Neuronal stem cell (in vitro differentiated cells): ENCODE data around the gene TPRG1L.

Source experiments
- DNase-seq: peaks from one replicate; pipeline ENCODE4 v3.0.0-alpha.2; 2013; ENCODE audit warnings: low spot score
- H2AFZ ChIP-seq: one replicate; pipeline ENCODE4 v1.6.1; 2013; ENCODE audit warnings: mild to moderate bottlenecking, low read length, inconsistent platforms
- H2AK5ac ChIP-seq: 2 replicates; pipeline ENCODE4 v1.6.1; 2013; ENCODE audit warnings: low read depth, mild to moderate bottlenecking, inconsistent platforms, low read length, moderate library complexity, mixed read lengths
- H2BK120ac ChIP-seq: 2 replicates; pipeline ENCODE4 v1.6.1; 2013; ENCODE audit warnings: low read depth, mild to moderate bottlenecking, inconsistent platforms, low read length, moderate library complexity, mixed read lengths
- H2BK12ac ChIP-seq: one replicate; pipeline ENCODE4 v1.6.1; 2013; ENCODE audit warnings: low read length, inconsistent platforms
- H2BK15ac ChIP-seq: 2 replicates; pipeline ENCODE4 v1.6.1; 2013; ENCODE audit warnings: mild to moderate bottlenecking, low read length, inconsistent platforms, mixed read lengths
- H2BK5ac ChIP-seq: one replicate; pipeline ENCODE4 v1.6.1; 2013; ENCODE audit warnings: inconsistent platforms, mild to moderate bottlenecking, low read length, moderate library complexity
- H3K14ac ChIP-seq: one replicate; pipeline ENCODE4 v1.6.1; 2013; ENCODE audit warnings: low read length, inconsistent platforms
- H3K18ac ChIP-seq: 2 replicates; pipeline ENCODE4 v1.6.1; 2013; ENCODE audit warnings: low read length, inconsistent platforms
- H3K23ac ChIP-seq: 2 replicates; pipeline ENCODE4 v1.6.1; 2013; ENCODE audit warnings: low read depth, mild to moderate bottlenecking, mixed read lengths, low read length, inconsistent platforms; ENCODE audit not compliant: poor library complexity
- H3K27ac ChIP-seq: replicated peaks from 3 replicates; pipeline ENCODE4 v1.5.1; 2013; ENCODE audit warnings: low read length, inconsistent platforms
- H3K27me3 ChIP-seq, 3 experiments: 2 replicates each; pipeline ENCODE4 v1.6.1; 2013; ENCODE audit warnings: low read length in 3 of 3, mild to moderate bottlenecking in 2 of 3, inconsistent platforms in 1 of 3, low read depth in 1 of 3, mixed read lengths in 1 of 3, moderate library complexity in 1 of 3; ENCODE audit not compliant: control insufficient read depth in 3 of 3, insufficient read depth in 3 of 3
- H3K36me3 ChIP-seq, 2 donors: replicated peaks in 1 of 2; 2 replicates each; pipeline ENCODE4 v1.6.1; 2013; ENCODE audit warnings: low read length in 2 of 2; ENCODE audit not compliant: control insufficient read depth in 2 of 2, insufficient read depth in 2 of 2
- H3K4ac ChIP-seq: 2 replicates; pipeline ENCODE4 v1.6.1; 2013; ENCODE audit warnings: inconsistent platforms, mild to moderate bottlenecking, low read length, moderate library complexity
- H3K4me1 ChIP-seq, 2 donors: 1 replicate in 1 of 2; 2 replicates in 1 of 2; pipeline ENCODE4 v1.6.1; 2013; ENCODE audit warnings: low read length in 2 of 2, low read depth in 1 of 2; ENCODE audit not compliant: control insufficient read depth in 2 of 2, insufficient read depth in 1 of 2
- H3K4me2 ChIP-seq: one replicate; pipeline ENCODE4 v1.6.1; 2013; ENCODE audit warnings: mild to moderate bottlenecking, low read length, inconsistent platforms; ENCODE audit not compliant: insufficient read depth, poor library complexity, severe bottlenecking
- H3K4me3 ChIP-seq, 2 donors: 2 replicates each; pipeline ENCODE4 v1.5.1; 2013; ENCODE audit warnings: low read length in 2 of 2, mild to moderate bottlenecking in 2 of 2, inconsistent platforms in 1 of 2, moderate library complexity in 1 of 2
- H3K79me1 ChIP-seq: one replicate; pipeline ENCODE4 v1.6.1; 2013; ENCODE audit warnings: low read depth, mild to moderate bottlenecking, inconsistent platforms, low read length, moderate library complexity
- H3K9ac ChIP-seq: one replicate; pipeline ENCODE4 v1.6.1; 2013; ENCODE audit warnings: mild to moderate bottlenecking, low read depth, low read length, inconsistent platforms; ENCODE audit not compliant: poor library complexity
- H3K9me3 ChIP-seq, 2 donors: replicated peaks in 1 of 2; 2 replicates each; pipeline versions ENCODE3 to v1.6.1; 2013; ENCODE audit warnings: low read length in 2 of 2, mild to moderate bottlenecking in 2 of 2, inconsistent platforms in 1 of 2, low read depth in 1 of 2, mixed read lengths in 1 of 2, moderate library complexity in 1 of 2; ENCODE audit not compliant: control insufficient read depth in 2 of 2, insufficient read depth in 1 of 2
- H4K8ac ChIP-seq: one replicate; pipeline ENCODE4 v1.6.1; 2013; ENCODE audit warnings: low read depth, mild to moderate bottlenecking, inconsistent platforms, low read length, moderate library complexity
- H4K91ac ChIP-seq: one replicate; pipeline ENCODE4 v1.6.1; 2013; ENCODE audit warnings: low read length, low read depth, mild to moderate bottlenecking, inconsistent platforms; ENCODE audit not compliant: poor library complexity
- WGBS, 2 donors: extraction: QIAGEN DNeasy Blood & Tissue Kit; methylation state at CpG; one replicate each; pipeline ENCODE4 v1.1.7; 2013; ENCODE audit warnings: missing lambda C conversion rate in 2 of 2, mixed read lengths in 1 of 2; ENCODE audit not compliant: insufficient read length in 2 of 2, insufficient replicate concordance in 1 of 2; ENCODE audit errors: extremely low coverage in 2 of 2; 5-methylcytosine and 5-hydroxymethylcytosine counted together

Gene TPRG1L

DNA sequence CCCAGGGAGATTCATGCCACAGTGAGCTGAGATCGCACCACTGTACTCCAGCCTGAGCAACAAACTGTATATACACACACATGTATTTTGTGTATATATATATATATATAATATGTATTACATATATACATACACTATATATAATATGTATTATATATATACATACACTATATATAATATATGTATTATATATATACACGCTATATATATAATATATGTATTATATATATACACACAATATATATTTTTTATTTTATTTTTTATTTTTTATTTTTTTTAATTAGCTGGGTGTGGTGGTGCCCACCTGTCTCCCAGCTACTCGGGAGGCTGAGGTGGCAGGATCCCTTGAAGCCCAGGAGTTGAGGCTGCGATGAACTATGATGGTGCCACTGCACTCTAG lies 36.8 kb downstream of the TPRG1L start:
- DNase-seq: no peak
- no peak overlapping the region for H3K14ac ChIP-seq
- H3K36me3 ChIP-seq: no peaks in the 10 kb centered on the region
- no peak overlapping the region for H2AFZ ChIP-seq
- no peak overlapping the region for H2BK5ac ChIP-seq
- H3K23ac ChIP-seq: no peak overlapping the region
- H3K4ac ChIP-seq: no peak overlapping the region
- H2BK120ac ChIP-seq: no peak overlapping the region
- no peak overlapping the region for H3K4me3 ChIP-seq
- no peak overlapping the region for H2AK5ac ChIP-seq
- H3K9ac ChIP-seq: no peak overlapping the region
- no peak overlapping the region for H4K91ac ChIP-seq
- no peak overlapping the region for H3K4me2 ChIP-seq
- no peak overlapping the region for H2BK12ac ChIP-seq
- H4K8ac ChIP-seq: no peak overlapping the region
- no peak overlapping the region for H3K18ac ChIP-seq
- no peaks in the 10 kb centered on the region for H3K9me3 ChIP-seq
- no peak overlapping the region for H3K27ac ChIP-seq
- H3K4me1 ChIP-seq: peaks cover 0 to 11% of the 10 kb centered on the region in 2 donors
- no peaks in the 10 kb centered on the region for H3K79me1 ChIP-seq
- no peak overlapping the region for H2BK15ac ChIP-seq
- no CpG with 5 or more reads among the region's 4 CpGs for WGBS, 2 donors
- peaks cover 0 to 56% (median 4%) of the 10 kb centered on the region in 3 experiments for H3K27me3 ChIP-seq

DNA sequence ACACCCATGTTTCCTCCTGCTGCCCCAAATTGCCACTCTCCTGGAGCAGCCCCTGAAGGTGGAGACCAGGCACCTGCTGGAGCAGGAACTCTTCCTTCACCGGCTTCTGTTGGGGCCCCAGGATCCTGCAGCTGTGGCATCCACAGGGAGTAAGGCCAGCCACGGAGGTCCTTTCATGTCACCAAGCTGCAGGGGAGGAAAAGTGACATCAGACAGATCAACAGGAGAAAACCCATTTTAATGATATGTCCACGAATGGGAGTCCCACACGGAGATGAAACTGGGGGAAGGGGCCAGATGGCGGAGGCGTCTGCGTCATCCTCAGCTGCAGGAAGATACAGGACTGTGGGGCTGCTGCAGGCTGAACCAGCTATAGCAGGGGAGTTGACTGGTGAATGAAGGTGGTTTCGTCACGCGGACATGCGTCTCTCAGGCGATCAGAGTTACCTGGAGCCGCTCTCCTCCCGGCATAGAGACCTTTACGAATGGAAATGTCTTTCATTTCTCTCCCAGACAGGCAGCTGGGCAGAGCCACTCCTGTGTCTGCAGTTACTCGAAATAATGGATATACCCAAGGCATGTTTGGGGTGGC lies 37.4 kb downstream of the TPRG1L start:
- no peak overlapping the region for H2BK120ac ChIP-seq
- H3K9me3 ChIP-seq: no peaks in the 10 kb centered on the region
- no peaks in the 10 kb centered on the region for H3K79me1 ChIP-seq
- no peak overlapping the region for H2AK5ac ChIP-seq
- H3K9ac ChIP-seq: no peak overlapping the region
- no peak overlapping the region for H3K18ac ChIP-seq
- H4K91ac ChIP-seq: no peak overlapping the region
- no peaks in the 10 kb centered on the region for H3K36me3 ChIP-seq
- no peak overlapping the region for H3K14ac ChIP-seq
- no peak overlapping the region for H3K4me3 ChIP-seq
- no peak overlapping the region for H2BK15ac ChIP-seq
- H3K4me1 ChIP-seq: peaks cover 0 to 15% of the 10 kb centered on the region in 2 donors
- WGBS, 2 donors: no CpG with 5 or more reads among the region's 16 CpGs
- no peak overlapping the region for H3K4me2 ChIP-seq
- no peak overlapping the region for H4K8ac ChIP-seq
- no peak overlapping the region for H3K23ac ChIP-seq
- no peak for DNase-seq
- H2BK12ac ChIP-seq: no peak overlapping the region
- H3K4ac ChIP-seq: no peak overlapping the region
- H2AFZ ChIP-seq: no peak overlapping the region
- peak overlapping the region; percentile 53 for H2BK5ac ChIP-seq
- H3K27ac ChIP-seq: no peak overlapping the region
- H3K27me3 ChIP-seq: peaks cover 0 to 50% (median 2%) of the 10 kb centered on the region in 3 experiments

DNA sequence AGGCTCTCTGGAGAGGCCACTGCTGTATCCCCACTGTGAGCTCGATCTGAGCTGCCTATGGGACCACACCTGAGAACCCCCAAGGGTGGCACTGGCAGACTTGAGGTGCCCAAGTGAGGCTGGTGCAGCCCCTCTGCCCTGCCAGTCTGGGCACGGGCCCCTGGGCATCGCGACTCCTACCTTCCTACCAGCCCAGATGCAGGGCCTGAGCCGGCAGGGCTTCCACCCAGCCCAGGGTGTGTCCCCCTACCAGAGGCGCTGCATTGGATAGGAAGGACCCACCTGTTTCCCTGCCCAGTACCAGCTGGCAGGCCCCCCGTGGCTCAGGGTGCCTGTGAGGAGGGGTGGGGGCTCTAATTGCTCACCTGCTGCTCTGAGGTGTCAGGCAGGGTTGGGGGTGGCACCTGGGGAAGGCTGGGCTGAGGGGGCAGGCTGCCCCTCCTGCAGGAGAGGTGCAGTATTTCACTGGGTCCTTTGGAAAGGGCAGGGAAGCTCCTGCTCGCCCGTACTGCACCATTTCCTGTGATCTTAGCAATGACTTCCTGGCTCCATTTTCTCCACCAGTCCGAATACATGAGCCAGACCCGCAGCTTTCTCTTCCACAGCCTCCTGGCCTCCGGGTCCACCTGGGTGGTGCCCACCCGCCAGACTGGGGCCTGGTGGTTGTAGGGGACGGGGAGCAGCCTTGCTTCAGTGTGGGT lies 39.3 kb downstream of the TPRG1L start:
- Histone ChIP-seq H3K79me1 (no peaks in the 10 kb centered on the region), H3K4me1 (peaks cover 0 to 18% of the 10 kb centered on the region in 2 donors), H3K4ac (no peak overlapping the region), H2AK5ac (peak overlapping the region; percentile 46), H3K23ac (peak overlapping the region; percentile 73), H2BK15ac (peak overlapping the region; percentile 96), H3K27me3 (peaks cover 0 to 42% (median 6%) of the 10 kb centered on the region in 3 experiments), H3K4me2 (no peak overlapping the region), H4K8ac (no peak overlapping the region), H3K27ac (no peak overlapping the region), H3K4me3 (no peak overlapping the region), H4K91ac (no peak overlapping the region), H2BK5ac (no peak overlapping the region), H2AFZ (peak overlapping the region; percentile 44), H3K9me3 (no peaks in the 10 kb centered on the region), H2BK12ac (peak overlapping the region; percentile 16), H3K14ac (no peak overlapping the region), H3K18ac (peak overlapping the region; percentile 8), H2BK120ac (no peak overlapping the region), H3K9ac (no peak overlapping the region), H3K36me3 (no peaks in the 10 kb centered on the region)
- WGBS, 2 donors: no CpG with 5 or more reads among the region's 14 CpGs
- DNase-seq: no peak

DNA sequence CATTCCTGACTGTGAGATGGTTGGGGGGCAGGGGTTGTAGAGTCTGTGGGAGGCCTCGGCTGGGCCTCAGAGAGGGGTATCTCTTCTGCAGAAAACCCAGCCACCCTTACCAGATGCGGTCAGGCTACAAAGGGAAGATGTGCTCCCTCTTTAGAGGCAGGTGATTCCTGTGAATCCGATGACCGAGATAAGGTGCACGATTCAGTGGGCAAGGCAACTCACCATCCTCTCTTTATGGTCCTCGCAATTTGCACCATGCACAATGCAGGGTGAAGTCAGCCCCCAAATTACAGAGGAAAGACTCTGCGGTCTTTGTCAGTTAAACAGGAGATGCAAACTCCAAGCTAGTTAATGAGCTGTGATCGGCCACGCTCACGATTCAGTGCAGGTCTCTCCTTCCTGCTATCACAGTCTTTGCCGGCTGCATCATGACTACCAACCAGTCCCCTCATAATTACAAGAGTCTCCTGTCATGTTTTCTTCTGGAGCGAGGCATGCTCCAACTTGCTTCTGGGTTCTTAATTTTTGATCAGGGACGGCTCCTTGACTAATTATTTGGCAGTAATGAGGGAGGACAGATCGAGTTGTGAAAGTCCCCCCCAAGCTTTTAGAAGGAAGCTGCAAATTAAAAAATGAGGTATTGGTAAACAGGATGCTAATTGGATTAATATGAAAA lies 40.0 kb downstream of the TPRG1L start:
- no peak overlapping the region for H4K91ac ChIP-seq
- no peak overlapping the region for H3K4ac ChIP-seq
- H2BK15ac ChIP-seq: no peak overlapping the region
- H3K14ac ChIP-seq: no peak overlapping the region
- no CpG with 5 or more reads among the region's 14 CpGs for WGBS, 2 donors
- H2BK12ac ChIP-seq: no peak overlapping the region
- H3K4me1 ChIP-seq: peaks cover 0 to 18% of the 10 kb centered on the region in 2 donors
- no peak overlapping the region for H3K27ac ChIP-seq
- H3K18ac ChIP-seq: peak overlapping the region; percentile 8
- DNase-seq: no peak
- H3K4me2 ChIP-seq: no peak overlapping the region
- H2AFZ ChIP-seq: peak overlapping the region; percentile 44
- H2BK120ac ChIP-seq: no peak overlapping the region
- H3K4me3 ChIP-seq: no peak overlapping the region
- H3K23ac ChIP-seq: no peak overlapping the region
- H3K27me3 ChIP-seq: peaks cover 0 to 43% (median 6%) of the 10 kb centered on the region in 3 experiments
- H3K9me3 ChIP-seq: no peaks in the 10 kb centered on the region
- no peak overlapping the region for H2AK5ac ChIP-seq
- no peak overlapping the region for H2BK5ac ChIP-seq
- no peaks in the 10 kb centered on the region for H3K79me1 ChIP-seq
- H3K9ac ChIP-seq: no peak overlapping the region
- H4K8ac ChIP-seq: no peak overlapping the region
- no peaks in the 10 kb centered on the region for H3K36me3 ChIP-seq
